GM19035 (cell line): ENCODE data around the gene VAT1L.
"Not testable (repeated sequence)": the region's sequence is repeated elsewhere in the genome, so short reads cannot be mapped to it uniquely, and the experiment has no call there.

Experiments used
- ATAC-seq: cut with Tn5 transposase; IDR thresholded peaks from one replicate; pipeline ENCODE4 v1.9.1; 2021; ENCODE audit not compliant: unreplicated experiment

The VAT1L gene

GRCh38 chr16:77987810-77988209 lies 199.4 kb downstream of the VAT1L start:
- ATAC-seq = no peak

DNA sequence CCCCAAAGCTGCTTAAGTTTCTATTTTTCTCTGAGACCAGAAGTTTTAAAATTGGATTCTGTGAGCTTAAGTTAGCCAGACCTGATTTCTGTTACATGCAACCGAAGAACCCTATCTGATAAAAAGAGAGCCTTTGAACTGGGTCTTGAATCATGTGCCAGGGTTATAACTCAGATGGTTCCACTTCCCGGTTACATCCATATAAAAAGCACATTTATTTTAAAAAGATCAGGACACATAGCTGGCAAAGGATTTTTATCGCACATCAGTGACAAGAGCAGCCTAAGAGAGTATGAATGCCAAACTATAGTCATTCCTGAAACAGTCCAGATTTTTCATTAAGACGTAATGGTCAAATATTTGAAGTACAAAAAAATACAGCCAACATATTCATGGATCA lies 201.5 kb downstream of the VAT1L start:
- no peak for ATAC-seq

- no peak for ATAC-seq
Observed at GRCh38 chr16:77991701-77992100, 203.3 kb downstream of the VAT1L start.

- not testable (repeated sequence) for ATAC-seq
Observed at GRCh38 chr16:77992381-77992780, 204.0 kb downstream of the VAT1L start.

GRCh38 chr16:77993111-77993985 lies 205.0 kb downstream of the VAT1L start:
- ATAC-seq = no peak

GRCh38 chr16:77995843-77996455 lies 207.6 kb downstream of the VAT1L start:
- ATAC-seq = no peak

DNA sequence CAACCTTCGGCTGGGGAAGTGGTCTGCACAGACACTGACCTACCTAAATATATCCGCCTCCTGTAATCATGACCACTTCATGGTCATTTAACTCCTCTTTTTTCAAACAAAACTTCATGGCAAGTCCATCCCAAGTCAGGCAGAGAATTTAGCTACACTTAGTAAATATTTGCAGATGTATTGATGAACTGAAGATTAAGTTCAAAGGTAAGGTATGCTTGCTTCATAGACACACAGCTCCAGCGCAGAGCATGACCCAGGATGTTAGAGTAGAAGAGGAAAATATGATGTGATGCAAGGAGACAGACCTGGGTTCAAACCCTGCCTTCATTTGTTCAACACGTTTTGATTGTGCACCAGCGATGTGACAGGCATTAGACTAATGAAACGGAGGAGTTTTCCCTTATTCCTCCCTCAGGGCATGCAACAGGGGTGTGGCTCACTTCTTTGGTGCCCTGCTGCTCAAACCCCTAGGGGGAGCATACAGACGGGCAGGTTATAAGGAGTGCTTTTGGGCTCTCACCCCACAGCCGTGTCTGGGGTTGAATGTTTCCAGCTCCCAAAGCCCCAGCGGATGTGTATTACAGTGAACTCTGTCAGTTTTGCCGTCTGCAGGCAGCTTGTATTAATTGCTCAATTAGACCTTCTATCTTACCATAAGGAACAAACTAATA lies 210.1 kb downstream of the VAT1L start:
- no peak for ATAC-seq

- ATAC-seq = no peak
Observed at GRCh38 chr16:78001451-78002025, 213.2 kb downstream of the VAT1L start.

GRCh38 chr16:78002915-78003538 lies 214.7 kb downstream of the VAT1L start:
- ATAC-seq = peak; percentile 99

DNA sequence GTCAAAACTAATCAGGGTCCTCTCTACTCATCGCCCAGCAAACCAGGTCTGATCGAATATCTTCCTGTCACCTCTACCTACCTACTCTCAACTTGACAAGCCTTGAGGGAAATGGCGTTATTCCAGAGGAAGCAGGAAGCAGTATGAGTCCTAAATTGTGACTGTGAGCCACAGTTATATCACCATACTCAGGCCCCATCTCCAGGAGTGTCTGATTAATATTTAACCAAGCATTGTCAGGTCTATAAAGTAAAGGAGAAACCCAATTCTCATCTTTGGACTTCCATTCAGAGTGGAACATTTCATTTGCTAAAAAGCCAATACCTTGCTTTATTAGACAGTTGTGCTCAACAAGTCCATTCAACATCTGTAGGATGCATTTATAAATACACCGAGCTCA lies 216.2 kb downstream of the VAT1L start:
- no peak for ATAC-seq

- no peak for ATAC-seq
Observed at GRCh38 chr16:78005881-78006280, 217.5 kb downstream of the VAT1L start.

GRCh38 chr16:78007121-78007520 lies 218.8 kb downstream of the VAT1L start:
- no peak for ATAC-seq

- no peak for ATAC-seq
Observed at GRCh38 chr16:78022347-78023060, 234.1 kb downstream of the VAT1L start, which contains the start of gene CLEC3A. CLEC3A (plus strand) TSS chr16:78022548; CDS start chr16:78022627, 79 bp downstream.

DNA sequence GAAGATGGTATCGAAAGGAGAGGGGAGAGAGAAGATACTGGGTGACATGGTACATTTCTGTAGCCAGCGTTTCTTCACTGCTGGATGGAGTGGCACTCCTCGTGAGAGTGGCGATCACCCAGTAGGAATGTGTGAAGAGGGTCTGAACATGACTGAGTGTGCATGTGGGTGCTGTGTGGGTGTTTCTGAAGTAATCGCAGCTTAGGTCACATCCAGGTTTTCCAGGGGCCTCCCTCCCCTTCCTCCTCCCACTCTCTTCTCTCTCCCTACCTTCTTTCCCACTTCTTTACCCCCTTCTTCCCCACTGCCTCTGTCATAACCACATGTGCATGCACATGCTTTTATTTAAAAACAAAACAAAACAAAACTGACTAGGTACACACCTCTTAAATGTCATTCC lies 235.8 kb downstream of the VAT1L start:
- ATAC-seq = no peak

DNA sequence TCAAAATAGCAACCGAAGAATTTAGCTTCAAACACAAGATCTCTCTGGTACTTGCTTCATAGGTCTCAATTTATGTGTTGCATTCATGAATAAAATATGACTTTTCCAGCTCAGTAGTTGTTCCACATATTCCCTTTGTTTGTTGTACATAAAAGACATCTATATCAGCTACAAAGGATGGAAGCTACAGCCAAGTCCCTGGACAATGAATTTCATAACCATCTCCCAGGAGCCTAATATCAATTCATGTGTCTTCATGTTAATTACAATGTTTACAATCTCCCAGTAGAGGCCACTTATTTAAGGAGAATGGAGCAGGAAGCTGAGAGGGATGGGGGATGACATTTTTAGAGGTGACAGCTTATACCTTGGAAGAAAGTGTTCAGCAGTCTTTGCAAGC lies 237.3 kb downstream of the VAT1L start:
- ATAC-seq = no peak

- ATAC-seq = no peak
Observed at GRCh38 chr16:78028018-78028417, 239.7 kb downstream of the VAT1L start.
